ENCODE data around the gene ST8SIA2.

DNA sequence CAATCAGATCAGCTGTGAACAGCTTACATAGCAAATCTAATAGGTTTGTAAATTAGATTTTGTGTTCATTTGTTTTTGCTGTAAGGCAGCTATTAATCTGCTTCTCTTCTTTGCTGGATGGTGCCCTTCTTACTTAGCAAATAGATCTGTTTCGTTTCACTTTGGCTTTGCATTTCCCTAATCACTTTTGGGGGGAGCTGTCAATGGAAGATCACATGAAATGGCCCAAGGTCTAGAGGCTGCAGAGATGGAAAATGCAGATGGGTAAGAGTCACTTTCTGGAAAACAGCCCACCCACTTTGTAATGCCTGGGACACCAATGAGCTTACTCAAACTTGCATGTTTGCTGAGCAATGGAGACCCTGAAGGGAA, 36.4 kb downstream of the ST8SIA2 start:
- TF ChIP-seq, protein P1, sequence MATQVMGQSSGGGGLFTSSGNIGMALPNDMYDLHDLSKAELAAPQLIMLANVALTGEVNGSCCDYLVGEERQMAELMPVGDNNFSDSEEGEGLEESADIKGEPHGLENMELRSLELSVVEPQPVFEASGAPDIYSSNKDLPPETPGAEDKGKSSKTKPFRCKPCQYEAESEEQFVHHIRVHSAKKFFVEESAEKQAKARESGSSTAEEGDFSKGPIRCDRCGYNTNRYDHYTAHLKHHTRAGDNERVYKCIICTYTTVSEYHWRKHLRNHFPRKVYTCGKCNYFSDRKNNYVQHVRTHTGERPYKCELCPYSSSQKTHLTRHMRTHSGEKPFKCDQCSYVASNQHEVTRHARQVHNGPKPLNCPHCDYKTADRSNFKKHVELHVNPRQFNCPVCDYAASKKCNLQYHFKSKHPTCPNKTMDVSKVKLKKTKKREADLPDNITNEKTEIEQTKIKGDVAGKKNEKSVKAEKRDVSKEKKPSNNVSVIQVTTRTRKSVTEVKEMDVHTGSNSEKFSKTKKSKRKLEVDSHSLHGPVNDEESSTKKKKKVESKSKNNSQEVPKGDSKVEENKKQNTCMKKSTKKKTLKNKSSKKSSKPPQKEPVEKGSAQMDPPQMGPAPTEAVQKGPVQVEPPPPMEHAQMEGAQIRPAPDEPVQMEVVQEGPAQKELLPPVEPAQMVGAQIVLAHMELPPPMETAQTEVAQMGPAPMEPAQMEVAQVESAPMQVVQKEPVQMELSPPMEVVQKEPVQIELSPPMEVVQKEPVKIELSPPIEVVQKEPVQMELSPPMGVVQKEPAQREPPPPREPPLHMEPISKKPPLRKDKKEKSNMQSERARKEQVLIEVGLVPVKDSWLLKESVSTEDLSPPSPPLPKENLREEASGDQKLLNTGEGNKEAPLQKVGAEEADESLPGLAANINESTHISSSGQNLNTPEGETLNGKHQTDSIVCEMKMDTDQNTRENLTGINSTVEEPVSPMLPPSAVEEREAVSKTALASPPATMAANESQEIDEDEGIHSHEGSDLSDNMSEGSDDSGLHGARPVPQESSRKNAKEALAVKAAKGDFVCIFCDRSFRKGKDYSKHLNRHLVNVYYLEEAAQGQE (IDR thresholded peaks at IDR 0.05; ENCODE audit: low read depth, low read length): no peak
- TF ChIP-seq, protein P2, sequence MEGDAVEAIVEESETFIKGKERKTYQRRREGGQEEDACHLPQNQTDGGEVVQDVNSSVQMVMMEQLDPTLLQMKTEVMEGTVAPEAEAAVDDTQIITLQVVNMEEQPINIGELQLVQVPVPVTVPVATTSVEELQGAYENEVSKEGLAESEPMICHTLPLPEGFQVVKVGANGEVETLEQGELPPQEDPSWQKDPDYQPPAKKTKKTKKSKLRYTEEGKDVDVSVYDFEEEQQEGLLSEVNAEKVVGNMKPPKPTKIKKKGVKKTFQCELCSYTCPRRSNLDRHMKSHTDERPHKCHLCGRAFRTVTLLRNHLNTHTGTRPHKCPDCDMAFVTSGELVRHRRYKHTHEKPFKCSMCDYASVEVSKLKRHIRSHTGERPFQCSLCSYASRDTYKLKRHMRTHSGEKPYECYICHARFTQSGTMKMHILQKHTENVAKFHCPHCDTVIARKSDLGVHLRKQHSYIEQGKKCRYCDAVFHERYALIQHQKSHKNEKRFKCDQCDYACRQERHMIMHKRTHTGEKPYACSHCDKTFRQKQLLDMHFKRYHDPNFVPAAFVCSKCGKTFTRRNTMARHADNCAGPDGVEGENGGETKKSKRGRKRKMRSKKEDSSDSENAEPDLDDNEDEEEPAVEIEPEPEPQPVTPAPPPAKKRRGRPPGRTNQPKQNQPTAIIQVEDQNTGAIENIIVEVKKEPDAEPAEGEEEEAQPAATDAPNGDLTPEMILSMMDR (IDR thresholded peaks at IDR 0.05): no peak
- TF ChIP-seq, protein P3, sequence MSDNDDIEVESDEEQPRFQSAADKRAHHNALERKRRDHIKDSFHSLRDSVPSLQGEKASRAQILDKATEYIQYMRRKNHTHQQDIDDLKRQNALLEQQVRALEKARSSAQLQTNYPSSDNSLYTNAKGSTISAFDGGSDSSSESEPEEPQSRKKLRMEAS (IDR thresholded peaks at IDR 0.05; ENCODE audit: low read depth): no peak
- TF ChIP-seq CHD2 (IDR thresholded peaks at IDR 0.05; ENCODE audit: low read length, partially characterized antibody) (peak; percentile 59), JUND (IDR thresholded peaks at IDR 0.05) (no peak), TCF12 (IDR thresholded peaks at IDR 0.05) (no peak)
